Brain pericyte (primary cell): ENCODE results near the gene FNBP1.

Source experiments
- DNase-seq: peaks from one replicate; pipeline ENCODE4 v3.0.0-alpha.2; 2012; ENCODE audit warnings: low read depth, low spot score

Gene FNBP1

DNA sequence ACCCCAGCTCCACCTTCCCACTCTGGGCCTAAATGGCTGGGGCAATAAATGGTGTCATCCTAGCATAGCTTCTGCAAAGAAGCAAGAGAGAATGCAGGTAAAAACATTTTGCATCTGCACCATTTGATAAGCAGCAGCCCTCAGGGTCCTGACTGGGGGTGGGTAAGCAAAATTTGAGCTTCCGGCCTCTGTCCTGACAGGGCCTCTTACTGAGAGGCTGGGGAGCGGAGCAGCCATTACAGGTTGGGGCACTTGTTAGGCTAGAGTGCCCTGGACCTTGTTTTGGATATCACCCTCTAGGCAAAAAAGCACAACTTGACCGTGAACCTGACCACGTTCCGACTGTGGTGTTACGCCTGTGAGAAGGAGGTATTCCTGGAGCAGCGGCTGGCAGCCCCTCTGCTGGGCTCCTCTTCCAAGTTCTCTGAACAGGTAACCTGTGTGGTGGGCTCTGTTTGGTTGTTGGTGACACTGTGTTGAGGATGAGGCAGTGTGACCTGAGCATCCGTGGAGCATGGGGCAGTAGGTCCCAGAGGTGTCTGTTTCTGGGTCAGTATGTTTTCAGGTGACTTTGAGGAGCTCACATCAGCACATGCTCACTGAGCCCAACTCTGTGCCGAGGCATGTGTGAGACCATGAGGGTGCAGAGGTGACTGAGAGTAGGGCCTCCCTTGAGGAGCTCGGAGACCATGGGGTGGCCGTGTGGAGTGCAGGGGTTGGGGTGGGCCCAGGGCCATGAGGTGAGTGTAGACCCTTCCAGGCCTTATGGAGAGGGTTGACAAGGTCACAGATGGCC, 184.6 kb downstream of the FNBP1 start:
- no peak for DNase-seq

DNA sequence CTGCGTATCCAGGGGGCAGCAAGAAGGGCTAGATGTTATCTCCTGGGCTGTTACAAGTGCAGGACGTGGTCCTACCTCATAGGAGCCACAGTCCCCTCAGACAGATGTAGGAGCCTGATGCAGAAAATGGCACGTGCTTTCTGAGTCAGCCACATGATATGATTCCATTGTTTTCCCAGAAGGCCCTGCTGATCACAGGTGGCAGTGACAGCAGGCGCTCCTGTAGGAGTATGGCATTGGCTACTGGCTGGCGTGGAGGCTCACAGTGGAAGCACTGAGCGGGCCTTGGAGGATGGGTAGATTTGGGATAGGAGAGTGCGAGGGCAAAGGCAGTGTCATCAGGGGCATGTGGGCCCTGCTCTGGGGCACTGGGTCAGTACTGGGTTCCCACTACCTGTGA, 185.8 kb downstream of the FNBP1 start:
- no peak for DNase-seq

DNA sequence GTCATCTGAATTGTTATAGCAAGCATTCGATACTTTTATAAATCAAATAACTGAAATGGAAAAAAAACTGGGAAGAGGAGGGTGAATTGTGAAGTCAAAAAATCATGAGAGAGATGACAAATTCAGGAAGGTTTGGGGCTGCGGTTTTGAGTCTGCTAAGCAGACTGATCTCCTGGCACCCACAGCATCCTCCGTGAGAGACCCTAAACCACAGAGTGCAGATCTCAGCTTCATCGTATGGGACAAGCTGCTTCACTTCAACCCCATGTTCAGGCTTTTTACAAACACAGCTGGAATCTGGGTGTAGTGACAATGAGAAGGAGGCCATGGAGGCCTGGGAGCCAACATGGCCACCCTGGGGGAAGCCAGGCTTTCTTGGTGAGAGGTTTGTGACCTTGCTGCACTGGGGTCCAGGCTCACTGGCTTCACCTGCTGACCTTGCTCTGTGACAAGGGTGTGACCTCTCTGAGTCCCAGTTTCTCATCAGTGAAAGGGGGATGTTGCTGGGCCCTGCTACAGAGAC, 188.3 kb downstream of the FNBP1 start:
- no peak for DNase-seq

DNA sequence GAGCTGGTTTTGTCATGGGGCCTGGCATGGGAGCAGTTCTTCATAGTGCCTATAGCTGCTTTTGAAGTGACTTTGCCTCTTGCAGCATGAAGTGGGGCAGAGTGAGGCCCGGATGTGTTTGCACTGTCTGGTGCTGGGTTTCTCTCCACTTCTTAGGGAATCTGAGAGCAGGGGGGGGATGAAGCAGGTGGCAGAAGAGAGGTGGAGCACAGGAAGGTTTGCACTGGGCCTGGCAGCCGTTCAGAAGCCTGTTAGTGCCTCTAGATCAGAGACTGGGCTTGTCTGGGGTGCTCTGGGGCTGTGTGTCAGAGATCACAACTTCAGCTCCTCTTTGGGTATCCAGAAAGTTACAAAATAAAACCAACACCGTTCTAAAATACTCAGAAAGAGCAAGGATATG, 189.4 kb downstream of the FNBP1 start:
- no peak for DNase-seq

DNA sequence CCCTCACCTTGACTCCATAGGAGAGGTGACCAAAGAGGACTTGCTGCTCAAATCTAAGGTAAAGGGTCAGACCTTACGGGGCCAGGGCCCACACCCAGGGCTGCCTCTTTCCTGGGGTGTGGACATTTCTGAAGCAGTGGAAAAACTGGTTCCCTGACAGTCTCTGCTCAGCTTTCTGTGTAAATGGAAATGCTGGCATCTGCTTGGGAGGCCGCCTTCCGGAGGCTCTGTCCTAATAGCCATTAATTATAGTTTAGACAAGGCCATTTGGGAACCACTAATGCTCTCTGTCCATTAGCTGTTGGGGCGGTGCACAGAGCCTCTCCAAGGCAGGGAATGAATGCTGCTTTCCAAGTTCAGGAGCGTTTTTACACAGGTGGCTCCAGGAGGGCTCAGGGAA, 190.4 kb downstream of the FNBP1 start:
- no peak for DNase-seq

DNA sequence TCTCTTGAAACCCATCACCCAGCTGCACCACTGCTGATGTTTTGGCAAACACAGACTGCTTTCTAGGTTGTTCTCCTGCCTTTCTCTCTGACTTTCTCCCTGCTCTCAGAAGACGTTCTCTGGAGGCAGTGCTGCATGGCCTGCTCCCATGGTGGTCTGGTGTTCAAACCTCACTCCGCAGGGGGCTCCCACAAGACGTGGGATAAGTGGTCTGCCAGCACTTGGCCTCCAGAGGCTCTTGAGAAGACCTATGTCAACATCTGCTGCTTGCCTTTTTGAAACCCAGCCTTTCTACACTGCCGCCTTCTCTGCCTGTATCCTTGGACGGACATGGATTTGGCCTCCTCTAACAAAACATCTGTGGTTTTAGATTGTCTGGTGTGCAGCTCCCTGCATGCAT, 191.2 kb downstream of the FNBP1 start:
- DNase-seq, result no peak

DNA sequence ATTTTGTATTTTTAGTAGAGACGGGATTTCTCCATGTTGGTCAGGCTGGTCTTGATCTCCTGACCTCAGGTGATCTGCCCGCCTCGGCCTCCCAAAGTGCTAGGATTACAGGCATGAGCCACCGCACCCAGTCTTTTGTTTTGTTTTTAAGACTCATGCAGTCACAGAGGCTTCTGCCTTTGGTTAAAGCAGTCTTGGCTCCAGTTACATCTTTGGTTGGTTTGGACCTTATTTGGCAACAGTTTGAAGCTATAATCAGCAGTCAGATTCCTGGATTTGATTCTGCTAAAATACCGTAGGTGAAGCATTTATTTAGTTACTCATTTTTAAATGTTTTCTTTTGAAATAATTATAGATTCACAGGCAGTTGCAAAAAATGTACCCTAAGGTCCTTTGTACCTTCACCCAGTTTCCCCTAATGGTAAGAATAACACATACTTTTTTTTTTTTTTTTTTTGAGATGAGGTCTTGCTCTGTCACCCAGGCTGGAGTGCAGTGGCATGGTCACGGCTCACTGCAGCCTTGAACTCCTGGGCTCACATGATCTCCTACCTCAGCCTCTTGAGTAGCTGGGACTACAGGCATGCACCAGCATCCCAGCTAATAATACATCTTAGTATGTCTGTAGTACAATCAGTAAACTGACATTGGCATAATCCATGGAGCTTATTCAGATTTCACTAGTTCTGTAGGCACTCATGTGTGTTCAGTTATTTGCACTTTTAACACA, 192.0 kb downstream of the FNBP1 start:
- no peak for DNase-seq

DNA sequence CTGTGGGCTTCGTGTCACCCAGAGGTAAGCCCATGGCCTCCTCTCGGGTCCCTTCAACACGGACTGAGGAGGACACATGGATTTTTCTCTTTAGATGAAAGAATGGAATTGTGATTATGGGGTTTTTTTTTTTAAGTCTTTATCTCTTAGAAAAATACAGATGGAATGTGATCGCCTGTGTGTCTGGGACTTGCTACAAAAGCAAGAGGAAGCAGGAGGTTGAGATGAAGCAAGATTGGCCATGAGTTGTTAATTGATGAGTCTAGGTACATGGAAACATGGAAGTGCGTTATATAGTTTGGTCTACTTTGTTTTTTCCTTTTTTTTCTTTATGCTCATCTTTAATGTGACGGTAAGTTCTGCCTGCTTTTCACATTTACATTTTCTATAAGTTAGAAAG, 193.1 kb downstream of the FNBP1 start:
- DNase-seq, result no peak

DNA sequence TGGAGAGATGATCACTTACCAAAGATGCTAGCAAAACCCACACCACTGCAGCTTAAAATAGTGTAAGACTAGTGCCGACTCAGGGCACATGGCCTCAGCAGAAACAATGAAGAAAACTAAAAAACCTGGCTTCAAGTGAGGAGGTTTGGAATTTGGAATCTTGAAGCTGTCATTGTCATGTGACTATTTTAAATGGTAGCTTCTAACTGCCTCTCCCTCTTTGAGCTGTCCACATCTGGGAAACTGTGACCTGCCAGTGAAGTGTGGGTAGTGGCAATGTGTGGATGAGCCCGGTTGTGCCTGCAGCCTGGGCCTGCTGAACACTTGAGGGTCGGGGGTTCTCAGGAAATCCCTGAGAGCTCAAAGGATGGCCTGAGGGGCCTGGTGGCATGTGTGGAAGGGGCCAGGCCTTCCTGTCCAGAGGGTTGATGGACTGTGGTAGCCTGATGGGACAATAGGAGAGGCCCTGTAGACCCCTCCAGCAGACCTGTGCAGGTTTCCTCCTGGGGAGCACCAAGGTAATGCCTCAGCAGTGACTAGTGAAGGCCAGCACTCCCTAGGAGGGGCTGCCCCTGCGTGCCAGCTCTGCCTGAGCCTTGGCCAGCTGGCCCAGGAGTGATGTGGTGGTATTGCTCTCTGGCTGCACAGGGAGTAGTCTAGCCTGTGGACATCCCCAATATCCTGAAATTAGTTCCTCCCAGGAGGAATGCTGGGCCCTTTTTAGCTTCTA, 194.1 kb downstream of the FNBP1 start:
- DNase-seq, result no peak

DNA sequence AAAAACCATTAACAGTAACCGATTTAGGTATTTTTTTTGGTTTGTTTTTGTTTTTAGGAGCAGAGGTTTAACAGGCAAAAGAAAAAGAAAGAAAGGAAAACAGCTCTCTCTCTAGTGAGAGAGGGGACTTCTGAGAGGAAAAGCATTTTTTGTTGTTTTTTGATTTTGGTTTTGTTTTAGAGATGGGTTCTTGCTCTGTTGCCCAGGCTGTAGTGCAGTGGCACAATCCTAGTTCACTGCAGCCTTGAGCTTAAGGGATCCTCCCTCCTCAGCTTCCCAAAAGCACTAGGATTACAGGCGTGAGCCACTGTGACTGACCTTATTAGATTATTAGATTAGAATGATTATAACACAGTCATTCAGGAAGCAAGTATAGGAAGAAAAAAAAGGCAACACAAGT, 197.6 kb downstream of the FNBP1 start:
- no peak for DNase-seq

DNA sequence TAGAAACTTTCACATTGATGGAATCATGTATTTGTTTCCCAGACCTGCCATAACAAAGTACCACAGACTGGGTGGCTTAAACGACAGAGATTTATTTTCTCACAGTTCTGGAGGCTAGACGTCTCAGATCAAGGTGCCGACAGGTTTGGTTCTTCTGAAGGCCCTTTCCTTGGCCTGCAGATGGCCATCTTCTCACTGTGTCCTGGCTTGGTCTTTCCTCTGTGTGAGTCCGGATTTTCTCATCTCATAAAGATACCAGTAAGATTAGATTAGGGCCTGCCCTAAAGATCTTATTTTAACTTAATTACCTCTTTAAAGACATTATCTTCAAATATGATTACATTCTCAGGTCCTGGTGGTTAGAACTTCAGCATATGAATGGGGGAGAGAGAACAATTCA, 201.9 kb downstream of the FNBP1 start:
- DNase-seq, result no peak

DNA sequence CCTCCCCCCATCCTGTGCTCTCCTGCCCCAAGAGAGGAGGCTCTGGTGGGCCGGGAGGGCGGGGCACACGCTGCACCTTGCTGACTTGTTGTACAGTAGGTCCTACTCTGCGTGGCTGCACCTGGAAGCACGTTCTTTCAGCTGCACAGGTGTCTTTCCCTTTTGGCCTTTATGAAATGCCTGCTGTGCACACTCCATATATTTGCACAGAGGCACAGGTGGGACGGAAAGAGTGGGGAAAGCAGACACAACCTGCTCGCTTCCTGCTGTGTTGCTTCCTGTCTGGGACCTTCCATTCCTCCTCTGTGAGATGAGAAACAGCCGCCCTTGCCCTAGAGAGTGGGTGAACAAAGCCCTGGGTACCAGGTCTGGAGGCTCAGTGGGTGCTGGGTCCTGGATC, 203.0 kb downstream of the FNBP1 start:
- DNase-seq, result no peak

DNA sequence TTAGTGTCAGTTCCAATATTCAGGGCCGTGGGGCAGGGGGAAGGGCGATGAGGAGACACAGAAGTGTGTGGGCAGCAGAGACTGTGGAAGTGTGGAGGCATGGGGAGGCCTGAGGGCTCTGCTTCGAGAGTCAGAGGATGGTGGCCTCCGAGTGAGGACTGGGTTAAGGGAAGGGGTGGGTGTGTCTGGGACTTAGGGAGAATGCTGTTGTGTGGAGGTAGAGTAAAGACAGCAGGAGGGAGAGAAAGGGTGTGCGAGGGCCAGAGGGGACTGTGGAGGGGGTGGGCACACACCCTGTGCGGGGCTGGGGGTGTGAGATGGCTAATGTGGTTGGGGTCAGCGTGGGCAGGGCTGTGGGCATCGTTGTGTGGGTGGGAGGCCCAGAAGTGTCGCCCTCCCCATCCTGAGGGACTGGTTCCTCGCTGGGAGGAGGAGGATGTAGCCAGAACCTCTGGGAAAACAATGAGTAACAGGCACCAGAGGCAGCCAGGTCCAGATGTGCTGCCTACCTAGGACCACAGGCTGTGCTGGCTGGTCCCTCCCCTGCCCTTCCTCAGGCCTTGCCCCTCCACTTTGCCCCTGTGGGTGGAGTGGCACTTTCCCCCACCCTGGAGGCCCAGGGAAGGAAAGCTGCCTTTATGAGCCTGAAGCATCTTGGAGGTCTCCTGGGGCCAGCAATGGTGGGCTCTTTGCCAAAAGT, 203.5 kb downstream of the FNBP1 start:
- no peak for DNase-seq

DNA sequence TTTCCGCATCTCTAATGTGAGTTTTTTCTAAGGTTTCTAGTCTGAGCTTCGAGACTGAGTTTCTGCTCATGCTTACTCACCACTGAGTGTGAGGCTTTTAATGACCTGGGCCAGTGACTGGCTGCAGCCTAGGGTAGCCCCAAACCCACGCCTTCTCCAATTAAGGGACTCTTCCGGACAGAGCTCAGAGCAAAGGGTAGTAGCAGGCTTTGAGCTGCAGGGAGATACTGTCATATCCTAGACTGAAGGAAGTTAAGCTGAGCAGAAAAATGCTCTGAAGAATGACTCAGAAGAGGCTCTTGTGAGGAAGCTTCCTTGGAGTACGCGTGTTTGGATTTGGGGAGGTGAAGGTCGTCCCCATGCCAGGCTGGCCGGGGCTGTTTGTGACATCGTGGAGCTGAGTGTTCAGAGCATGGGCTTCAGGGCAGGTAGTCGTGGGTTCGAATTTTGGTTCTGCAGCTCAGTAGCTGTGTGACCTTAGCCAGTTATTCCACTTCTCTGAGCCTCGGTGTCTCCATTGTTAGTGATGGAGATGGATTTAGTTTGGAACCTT, 204.2 kb downstream of the FNBP1 start:
- no peak for DNase-seq
